IPS-18c (cell line): ENCODE results near the gene CLIP2.
"Not testable (repeated sequence)": the region's sequence is repeated elsewhere in the genome, so short reads cannot be mapped to it uniquely, and the experiment has no call there.

Experiments used
- H3K4me3 ChIP-seq: 2 replicates; pipeline ENCODE4 v1.7.0; 2013; ENCODE audit warnings: low read depth, mild to moderate bottlenecking, low read length, moderate library complexity; ENCODE audit not compliant: insufficient read depth
- H3K9me3 ChIP-seq: one replicate; pipeline ENCODE4 v1.6.1; 2013; ENCODE audit warnings: mild to moderate bottlenecking, low read length, moderate library complexity; ENCODE audit not compliant: control insufficient read depth, insufficient read depth

The CLIP2 gene

GRCh38 chr7:74289018-74289658, at the start of gene CLIP2:
TSS of gene CLIP2 (plus strand) at chr7:74289407. CDS start at chr7:74317547, 28,140 bp downstream.
- no peaks in the 10 kb centered on the region for H3K9me3 ChIP-seq
- H3K4me3 ChIP-seq = peak within 1 kb of the TSS; percentile 87

GRCh38 chr7:74240482-74240881, 48.7 kb upstream of the CLIP2 start:
- no peak overlapping the region for H3K4me3 ChIP-seq
- H3K9me3 ChIP-seq = no peaks in the 10 kb centered on the region

- no peaks in the 10 kb centered on the region for H3K9me3 ChIP-seq
- H3K4me3 ChIP-seq = no peak overlapping the region
Measured at GRCh38 chr7:74242122-74242443, 47.1 kb upstream of the CLIP2 start.

GRCh38 chr7:74246497-74246896, 42.7 kb upstream of the CLIP2 start:
- Histone ChIP-seq H3K9me3 (no peaks in the 10 kb centered on the region), H3K4me3 (no peak overlapping the region)

GRCh38 chr7:74248156-74248555, 41.1 kb upstream of the CLIP2 start:
- Histone ChIP-seq H3K9me3 (no peaks in the 10 kb centered on the region), H3K4me3 (no peak overlapping the region)

GRCh38 chr7:74249058-74249457, 40.1 kb upstream of the CLIP2 start:
- H3K4me3 ChIP-seq, H3K9me3 ChIP-seq: not testable (repeated sequence)

- Histone ChIP-seq H3K9me3 (no peaks in the 10 kb centered on the region), H3K4me3 (peak overlapping the region; percentile 97)
Measured at GRCh38 chr7:74252893-74253292, 36.3 kb upstream of the CLIP2 start.

GRCh38 chr7:74253331-74253730, 35.9 kb upstream of the CLIP2 start:
- Histone ChIP-seq H3K9me3 (no peaks in the 10 kb centered on the region), H3K4me3 (peak overlapping the region; percentile 97)

GRCh38 chr7:74253835-74254128, 35.4 kb upstream of the CLIP2 start:
- Histone ChIP-seq H3K4me3 (peak overlapping the region; percentile 97), H3K9me3 (no peaks in the 10 kb centered on the region)

GRCh38 chr7:74254129-74254857, 34.9 kb upstream of the CLIP2 start, which contains the start of gene RFC2:
TSS of gene RFC2 (minus strand) at chr7:74254399. CDS start at chr7:74254383, 16 bp downstream.
- Histone ChIP-seq H3K4me3 (peak within 1 kb of the TSS; percentile 97), H3K9me3 (no peaks in the 10 kb centered on the region)

GRCh38 chr7:74254858-74255379, 34.3 kb upstream of the CLIP2 start:
- no peaks in the 10 kb centered on the region for H3K9me3 ChIP-seq
- H3K4me3 ChIP-seq = peak overlapping the region; percentile 97

- not testable (repeated sequence) for H3K9me3 ChIP-seq, H3K4me3 ChIP-seq
Measured at GRCh38 chr7:74255461-74255860, 33.7 kb upstream of the CLIP2 start.

- H3K4me3 ChIP-seq = no peak overlapping the region
- H3K9me3 ChIP-seq = no peaks in the 10 kb centered on the region
Measured at GRCh38 chr7:74256491-74257408, 32.5 kb upstream of the CLIP2 start.

GRCh38 chr7:74258639-74259038, 30.6 kb upstream of the CLIP2 start:
- Histone ChIP-seq H3K4me3 (no peak overlapping the region), H3K9me3 (no peaks in the 10 kb centered on the region)

GRCh38 chr7:74262639-74263398, 26.4 kb upstream of the CLIP2 start:
- Histone ChIP-seq H3K9me3 (no peaks in the 10 kb centered on the region), H3K4me3 (no peak overlapping the region)

- H3K9me3 ChIP-seq = no peaks in the 10 kb centered on the region
- no peak overlapping the region for H3K4me3 ChIP-seq
Measured at GRCh38 chr7:74263399-74264120, 25.6 kb upstream of the CLIP2 start.
